ENCODE data around the gene CASP14. TPM values are rescaled to one million over a fixed set of nuclear protein-coding genes. Genes with fewer than 3 reads are reported as not detected.

The CASP14 gene
- total and polyA plus RNA-seq, 10 of the 15 experiments (the other 5 are each of a cell fraction or from before 2014, with no cell fraction given): 0.06 to 0.40 (median 0.13) TPM; not detected in 2

DNA sequence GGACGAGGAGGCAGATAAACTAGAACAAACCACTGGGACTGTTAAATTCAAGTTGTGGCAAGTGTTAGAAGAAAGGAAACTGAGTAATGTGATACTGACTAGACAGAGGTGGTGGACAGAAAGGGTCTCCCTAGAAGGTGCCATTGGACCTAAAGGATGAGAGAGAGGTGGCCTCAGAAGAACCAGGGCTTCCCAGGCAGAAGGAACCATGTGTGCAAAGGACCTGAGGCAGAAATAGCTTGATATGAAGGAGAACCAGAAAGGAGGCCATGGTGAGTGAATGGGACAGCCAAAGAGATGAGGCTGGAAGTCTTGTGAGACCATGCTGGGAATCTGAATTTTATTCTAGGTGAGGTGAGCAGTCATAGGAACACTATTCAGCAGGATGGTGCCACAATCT, 55.1 kb downstream of the CASP14 start (continued):
- TF ChIP-seq BHLHE40 (IDR thresholded peaks at IDR 0.05; ENCODE audit: borderline replicate concordance in 1 of 2, low read depth in 2 of 2, low read length in 1 of 2) (no peak), SPI1 (IDR thresholded peaks at IDR 0.05; ENCODE audit: borderline replicate concordance, insufficient read depth, low read depth, low read length) (no peak), ZSCAN29 (IDR thresholded peaks at IDR 0.05) (no peak), KLF5 (IDR thresholded peaks at IDR 0.05; ENCODE audit: partially characterized antibody) (no peak), EP300 (IDR thresholded peaks at IDR 0.05; ENCODE audit: borderline replicate concordance in 1 of 2, control insufficient read depth in 1 of 2, low read depth in 2 of 2, low read length in 2 of 2) (no peak), BMI1 (IDR thresholded peaks at IDR 0.05; ENCODE audit: borderline replicate concordance) (no peak)

DNA sequence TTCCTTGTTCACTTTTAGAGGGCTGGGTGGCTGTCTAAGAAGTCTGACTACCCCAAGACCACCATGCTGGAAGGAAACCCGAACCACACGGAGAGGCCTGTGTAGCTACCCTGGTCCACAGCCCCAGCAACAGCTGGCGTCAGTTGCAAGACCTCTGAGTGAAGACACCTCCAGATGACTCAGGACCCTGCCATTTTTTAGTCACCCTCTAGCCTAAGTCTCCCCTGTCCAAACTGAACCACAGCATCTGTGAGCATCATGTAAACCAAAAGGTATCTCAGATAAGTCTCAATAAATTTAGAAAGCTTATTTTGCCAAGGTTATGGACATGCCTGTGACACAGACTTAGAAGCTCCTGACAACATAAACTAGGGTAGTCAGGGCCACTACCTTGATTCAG, 55.8 kb downstream of the CASP14 start:
- no TSS peak for BruUV-seq (replicated peaks)
- Histone ChIP-seq H3K27me3 (replicated peaks in 1 of 2; ENCODE audit: control insufficient read depth in 2 of 2, insufficient read depth in 2 of 2, low read length in 1 of 2) (peaks cover 3 to 5% of the 10 kb centered on the region in 2 experiments; a peak in 2 of 4 replicates), H3K27ac (ENCODE audit: control insufficient read depth, insufficient read depth) (no peak overlapping the region), H3K4me3 (no peak overlapping the region), H3K9me3 (replicated peaks; ENCODE audit: control insufficient read depth, insufficient read depth, low read length) (no peaks in the 10 kb centered on the region; the same call in 2 of the 3 replicates), H3K4me1 (ENCODE audit: control insufficient read depth, insufficient read depth, low read length) (no peaks in the 10 kb centered on the region), H4K20me1 (ENCODE audit: control insufficient read depth, insufficient read depth) (no peaks in the 10 kb centered on the region), H3K36me3 (ENCODE audit: control insufficient read depth in 2 of 2, insufficient read depth in 2 of 2, low read length in 1 of 2) (no peaks in the 10 kb centered on the region), H2AFZ (ENCODE audit: control insufficient read depth, low read depth, low read length) (no peak overlapping the region), H3K9ac (ENCODE audit: control insufficient read depth, insufficient read depth, low read length) (no peak overlapping the region), H3K4me2 (ENCODE audit: control insufficient read depth, insufficient read depth) (no peak overlapping the region), H3K79me2 (ENCODE audit: control insufficient read depth, insufficient read depth, low read length) (no peaks in the 10 kb centered on the region)
- CTCF ChIA-PET: interaction anchor here (1.1 to 2.3 kb wide), 3 partner anchors 13 to 44 kb away, joined by 3 to 9 read pairs (median 5); no protein-coding TSS in a partner anchor
- RAD21 ChIA-PET (ENCODE audit: unreplicated experiment): no interaction called here
- SMC1A ChIA-PET (ENCODE audit: uncharacterized antibody, unreplicated experiment): no interaction called here
- FAIRE-seq: no peak
- in situ Hi-C loops (cut with MboI) (no loop called here), intact Hi-C loops (cut with micrococcal nuclease; ENCODE audit: unreplicated experiment) (no loop called here)
- DNase-seq (ENCODE audit: low read depth, low spot score): no peak
- POLR2A ChIA-PET: no interaction called here
- no peak for ATAC-seq
- no peak for TF ChIP-seq ETV6 (conservative IDR thresholded peaks at IDR 0.05 in 1 of 2, IDR thresholded peaks at IDR 0.05 in 1 of 2; ENCODE audit: borderline replicate concordance in 1 of 2, low read depth in 1 of 2)
- TF ChIP-seq, protein P1, sequence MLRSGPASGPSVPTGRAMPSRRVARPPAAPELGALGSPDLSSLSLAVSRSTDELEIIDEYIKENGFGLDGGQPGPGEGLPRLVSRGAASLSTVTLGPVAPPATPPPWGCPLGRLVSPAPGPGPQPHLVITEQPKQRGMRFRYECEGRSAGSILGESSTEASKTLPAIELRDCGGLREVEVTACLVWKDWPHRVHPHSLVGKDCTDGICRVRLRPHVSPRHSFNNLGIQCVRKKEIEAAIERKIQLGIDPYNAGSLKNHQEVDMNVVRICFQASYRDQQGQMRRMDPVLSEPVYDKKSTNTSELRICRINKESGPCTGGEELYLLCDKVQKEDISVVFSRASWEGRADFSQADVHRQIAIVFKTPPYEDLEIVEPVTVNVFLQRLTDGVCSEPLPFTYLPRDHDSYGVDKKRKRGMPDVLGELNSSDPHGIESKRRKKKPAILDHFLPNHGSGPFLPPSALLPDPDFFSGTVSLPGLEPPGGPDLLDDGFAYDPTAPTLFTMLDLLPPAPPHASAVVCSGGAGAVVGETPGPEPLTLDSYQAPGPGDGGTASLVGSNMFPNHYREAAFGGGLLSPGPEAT (IDR thresholded peaks at IDR 0.05; ENCODE audit: low read depth): no peak
- TF ChIP-seq CBX5 (IDR thresholded peaks at IDR 0.05; ENCODE audit: low read depth): no peak
- 0% methylated on average over 3 of the region's 3 CpGs for WGBS (ENCODE audit: insufficient coverage, insufficient replicate concordance, low lambda C conversion rate, missing lambda C conversion rate)

All from GM12878 (cell line).